Neural progenitor cell (in vitro differentiated cells): ENCODE data around the gene HBZ. TPM values are rescaled to one million over a fixed set of nuclear protein-coding genes. Genes with fewer than 3 reads are reported as not detected.

ENCODE experiments used
- DNase-seq: peaks from one replicate; pipeline ENCODE4 v3.0.0-alpha.2; 2016; ENCODE audit warnings: low spot score
- H2AFZ ChIP-seq: fragments of 200-600 bp; sonication (generic); replicated peaks from 2 replicates; pipeline ENCODE4 v1.6.1; 2016; ENCODE audit warnings: antibody characterized with exemption
- H3F3A ChIP-seq: fragments of 200-600 bp; sonication (generic); 2 replicates; pipeline ENCODE4 v1.6.1; 2016; ENCODE audit warnings: antibody characterized with exemption, low read depth
- H3K27ac ChIP-seq: fragments of 200-600 bp; sonication (generic); 2 replicates; pipeline ENCODE4 v1.5.1; 2016; ENCODE audit warnings: mild to moderate bottlenecking
- H3K27me3 ChIP-seq: fragments of 200-600 bp; sonication (generic); 2 replicates; pipeline ENCODE4 v1.6.1; 2016; ENCODE audit warnings: mild to moderate bottlenecking, moderate library complexity
- H3K36me3 ChIP-seq: fragments of 200-600 bp; sonication (generic); 2 replicates; pipeline ENCODE4 v1.5.1; 2016
- H3K4me1 ChIP-seq: fragments of 200-600 bp; sonication (generic); 2 replicates; pipeline ENCODE4 v1.6.1; 2016; ENCODE audit warnings: mixed run types
- H3K4me2 ChIP-seq: fragments of 200-600 bp; sonication (generic); 2 replicates; pipeline ENCODE4 v1.6.1; 2016
- H3K4me3 ChIP-seq: fragments of 200-600 bp; sonication (generic); 2 replicates; pipeline ENCODE4 v1.5.1; 2016
- H3K79me2 ChIP-seq: fragments of 200-600 bp; sonication (generic); 2 replicates; pipeline ENCODE4 v1.6.1; 2016; ENCODE audit warnings: low read depth
- H3K9ac ChIP-seq: fragments of 200-600 bp; sonication (generic); 2 replicates; pipeline ENCODE4 v1.6.1; 2016
- H3K9me3 ChIP-seq: fragments of 200-600 bp; sonication (generic); 2 replicates; pipeline ENCODE4 v1.5.1; 2016; ENCODE audit warnings: low read depth
- H4K20me1 ChIP-seq: fragments of 200-600 bp; sonication (generic); 2 replicates; pipeline ENCODE4 v1.6.1; 2016; ENCODE audit warnings: low read depth
- H3K27ac Mint-ChIP-seq: 3 replicates; pipeline ENCODE4 v1.8.0; 2021; ENCODE audit warnings: mixed read lengths
- H3K27me3 Mint-ChIP-seq: 2 replicates; pipeline ENCODE4 v1.8.0; 2022; ENCODE audit warnings: low read depth, mild to moderate bottlenecking, inconsistent platforms, moderate library complexity, mixed read lengths; ENCODE audit not compliant: insufficient read depth
- H3K36me3 Mint-ChIP-seq: 3 replicates; pipeline ENCODE4 v1.8.0; 2021; ENCODE audit warnings: mixed read lengths
- H3K4me1 Mint-ChIP-seq: 3 replicates; pipeline ENCODE4 v1.8.0; 2021; ENCODE audit warnings: mixed read lengths
- H3K4me3 Mint-ChIP-seq: 3 replicates; pipeline ENCODE4 v1.8.0; 2021; ENCODE audit warnings: mild to moderate bottlenecking, moderate library complexity, mixed read lengths
- H3K9me3 Mint-ChIP-seq: 3 replicates; pipeline ENCODE4 v1.8.0; 2020; ENCODE audit warnings: mixed read lengths
- EZH2 ChIP-seq: fragments of 200-600 bp; sonication (generic); IDR thresholded peaks from 2 replicates; pipeline ENCODE4 v1.6.1; 2017; ENCODE audit warnings: antibody characterized with exemption, mild to moderate bottlenecking, moderate library complexity
- EZH2phosphoT487 ChIP-seq: fragments of 200-600 bp; sonication (generic); IDR thresholded peaks from 2 replicates; pipeline ENCODE4 v1.6.1; 2017; ENCODE audit warnings: antibody characterized with exemption
- total RNA-seq: library from RNA; depleted of rRNA; stranded (reverse); fragments of >200 nt; gene quantifications from 2 replicates; pipeline ENCODE4 v1.2.3, GENCODE V29; 2015; ENCODE audit warnings: low replicate concordance
- TF ChIP-seq, protein P1 (sequence below): fragments of 200-600 bp; sonication (generic); IDR thresholded peaks from 2 replicates; pipeline ENCODE4 v1.5.1; 2017; ENCODE audit warnings: antibody characterized with exemption, mild to moderate bottlenecking

Gene HBZ
- total RNA-seq, 1 donor from 2014 or later, result not detected

DNA sequence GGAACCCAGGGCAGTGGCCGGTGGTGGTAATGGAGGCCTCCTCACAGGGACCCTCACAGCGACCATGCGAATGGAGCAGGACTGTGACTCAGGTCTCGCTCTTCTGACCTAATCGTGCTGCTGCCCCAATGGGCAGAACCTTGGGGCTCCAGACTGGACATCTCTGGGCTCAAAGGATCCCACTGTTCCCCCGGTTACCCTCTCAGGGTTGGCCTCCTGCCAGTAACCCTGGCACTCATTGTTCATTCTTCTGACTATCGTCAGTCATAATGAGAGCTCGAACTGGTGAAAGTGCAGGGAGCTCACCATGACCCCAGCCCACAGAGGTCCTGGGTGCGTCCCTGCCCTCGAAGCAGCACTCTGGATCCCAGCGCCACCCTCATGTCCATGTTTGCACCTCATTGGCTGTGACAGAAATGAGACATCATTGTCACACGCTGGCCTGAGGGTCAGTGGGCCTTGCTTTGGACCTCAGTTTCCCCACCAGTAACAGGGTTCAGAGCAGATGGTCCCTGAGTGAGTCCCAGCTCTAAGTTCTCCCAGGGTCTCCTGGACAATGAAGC lies 10.0 kb upstream of the HBZ start:
- Histone ChIP-seq H3K27me3 (peaks cover 3% of the 10 kb centered on the region), H3K9me3 (no peaks in the 10 kb centered on the region), H2AFZ (no peak overlapping the region), H3K79me2 (peaks cover 2% of the 10 kb centered on the region), H3K27ac (no peak overlapping the region), H4K20me1 (no peaks in the 10 kb centered on the region), H3K9ac (no peak overlapping the region), H3K4me1 (peaks cover 3% of the 10 kb centered on the region), H3F3A (peaks cover 25% of the 10 kb centered on the region), H3K4me2 (no peak overlapping the region), H3K4me3 (no peak overlapping the region), H3K36me3 (no peaks in the 10 kb centered on the region)
- TF ChIP-seq, protein P1, sequence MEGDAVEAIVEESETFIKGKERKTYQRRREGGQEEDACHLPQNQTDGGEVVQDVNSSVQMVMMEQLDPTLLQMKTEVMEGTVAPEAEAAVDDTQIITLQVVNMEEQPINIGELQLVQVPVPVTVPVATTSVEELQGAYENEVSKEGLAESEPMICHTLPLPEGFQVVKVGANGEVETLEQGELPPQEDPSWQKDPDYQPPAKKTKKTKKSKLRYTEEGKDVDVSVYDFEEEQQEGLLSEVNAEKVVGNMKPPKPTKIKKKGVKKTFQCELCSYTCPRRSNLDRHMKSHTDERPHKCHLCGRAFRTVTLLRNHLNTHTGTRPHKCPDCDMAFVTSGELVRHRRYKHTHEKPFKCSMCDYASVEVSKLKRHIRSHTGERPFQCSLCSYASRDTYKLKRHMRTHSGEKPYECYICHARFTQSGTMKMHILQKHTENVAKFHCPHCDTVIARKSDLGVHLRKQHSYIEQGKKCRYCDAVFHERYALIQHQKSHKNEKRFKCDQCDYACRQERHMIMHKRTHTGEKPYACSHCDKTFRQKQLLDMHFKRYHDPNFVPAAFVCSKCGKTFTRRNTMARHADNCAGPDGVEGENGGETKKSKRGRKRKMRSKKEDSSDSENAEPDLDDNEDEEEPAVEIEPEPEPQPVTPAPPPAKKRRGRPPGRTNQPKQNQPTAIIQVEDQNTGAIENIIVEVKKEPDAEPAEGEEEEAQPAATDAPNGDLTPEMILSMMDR, result no peak
- TF ChIP-seq EZH2, result no peak
- no peak for TF ChIP-seq EZH2phosphoT487
- Mint-ChIP-seq H3K36me3 (no peaks in the 10 kb centered on the region), H3K27ac (no peak overlapping the region), H3K4me3 (no peak overlapping the region), H3K27me3 (peaks cover 22% of the 10 kb centered on the region), H3K9me3 (no peaks in the 10 kb centered on the region), H3K4me1 (no peaks in the 10 kb centered on the region)
- DNase-seq, result no peak

DNA sequence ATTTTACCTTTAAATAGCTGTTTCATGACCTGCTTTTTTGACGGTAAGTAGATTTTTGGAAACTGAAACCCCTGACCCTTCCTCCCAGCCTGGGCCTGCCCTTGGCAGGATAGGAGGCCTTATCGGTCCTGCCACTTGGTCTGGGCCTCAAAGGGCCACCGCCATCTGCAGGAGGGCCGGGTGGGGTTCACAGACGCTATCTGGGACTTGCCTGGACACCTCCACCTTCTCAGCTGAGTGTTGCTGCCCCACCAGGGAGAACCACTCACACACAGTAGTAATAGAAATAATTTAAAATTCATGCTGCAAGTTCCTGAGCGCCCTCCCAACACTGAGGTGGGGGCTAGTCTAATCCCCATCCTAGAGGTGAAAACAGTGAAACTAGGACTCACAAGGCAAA lies 9.4 kb upstream of the HBZ start:
- TF ChIP-seq, protein P1, result no peak
- Histone ChIP-seq H3K36me3 (no peaks in the 10 kb centered on the region), H2AFZ (no peak overlapping the region), H3K27me3 (peaks cover 8% of the 10 kb centered on the region), H3K4me3 (no peak overlapping the region), H3K9me3 (no peaks in the 10 kb centered on the region), H4K20me1 (no peaks in the 10 kb centered on the region), H3K4me2 (no peak overlapping the region), H3K79me2 (no peaks in the 10 kb centered on the region), H3K27ac (no peak overlapping the region), H3K9ac (no peak overlapping the region), H3F3A (peaks cover 19% of the 10 kb centered on the region), H3K4me1 (no peaks in the 10 kb centered on the region)
- no peaks in the 10 kb centered on the region for H3K36me3 Mint-ChIP-seq
- no peaks in the 10 kb centered on the region for H3K9me3 Mint-ChIP-seq
- H3K27me3 Mint-ChIP-seq, result peaks cover 23% of the 10 kb centered on the region
- H3K4me3 Mint-ChIP-seq, result peak overlapping the region; percentile 13
- H3K27ac Mint-ChIP-seq, result no peak overlapping the region
- H3K4me1 Mint-ChIP-seq, result no peaks in the 10 kb centered on the region
- DNase-seq, result no peak

DNA sequence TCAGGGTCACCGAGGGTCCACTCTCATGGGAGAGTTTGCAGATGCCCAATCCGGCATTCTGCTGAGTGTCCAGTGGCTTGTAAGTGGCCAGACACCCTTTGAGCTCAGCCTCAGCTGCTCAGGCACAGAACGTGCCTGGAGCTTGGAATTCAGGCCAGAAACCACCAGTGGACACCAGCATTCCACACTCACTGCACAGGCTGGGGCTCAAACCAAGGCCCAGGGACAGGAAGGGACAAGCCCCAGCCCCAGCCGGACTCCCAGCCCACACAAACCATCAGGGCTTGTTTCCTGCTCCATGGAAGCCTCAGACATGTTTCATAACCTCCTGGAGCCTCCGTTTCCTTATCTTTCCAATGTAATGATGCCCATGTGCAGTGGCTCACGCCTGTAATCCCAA lies 9.0 kb upstream of the HBZ start:
- H3K4me2 ChIP-seq, result no peak overlapping the region
- Mint-ChIP-seq H3K4me1 (no peaks in the 10 kb centered on the region), H3K9me3 (no peaks in the 10 kb centered on the region), H3K4me3 (peak overlapping the region; percentile 13), H3K27ac (no peak overlapping the region), H3K36me3 (no peaks in the 10 kb centered on the region), H3K27me3 (peaks cover 27% of the 10 kb centered on the region)
- H3K4me3 ChIP-seq, result no peak overlapping the region
- TF ChIP-seq EZH2phosphoT487 (no peak), EZH2 (no peak)
- TF ChIP-seq, protein P1, result no peak
- H3K27me3 ChIP-seq, result peaks cover 12% of the 10 kb centered on the region
- no peak overlapping the region for H3K9ac ChIP-seq
- H3K9me3 ChIP-seq, result no peaks in the 10 kb centered on the region
- no peaks in the 10 kb centered on the region for H3K4me1 ChIP-seq
- DNase-seq, result no peak
- peaks cover 18% of the 10 kb centered on the region for H3F3A ChIP-seq
- no peak overlapping the region for H2AFZ ChIP-seq
- H3K27ac ChIP-seq, result no peak overlapping the region
- no peaks in the 10 kb centered on the region for H3K79me2 ChIP-seq
- no peaks in the 10 kb centered on the region for H3K36me3 ChIP-seq
- H4K20me1 ChIP-seq, result no peaks in the 10 kb centered on the region
